ENCODE results near the gene TERT.
A peak's percentile ranks its signal among the peaks of the same experiment; 100 is the strongest.

Gene TERT

DNA sequence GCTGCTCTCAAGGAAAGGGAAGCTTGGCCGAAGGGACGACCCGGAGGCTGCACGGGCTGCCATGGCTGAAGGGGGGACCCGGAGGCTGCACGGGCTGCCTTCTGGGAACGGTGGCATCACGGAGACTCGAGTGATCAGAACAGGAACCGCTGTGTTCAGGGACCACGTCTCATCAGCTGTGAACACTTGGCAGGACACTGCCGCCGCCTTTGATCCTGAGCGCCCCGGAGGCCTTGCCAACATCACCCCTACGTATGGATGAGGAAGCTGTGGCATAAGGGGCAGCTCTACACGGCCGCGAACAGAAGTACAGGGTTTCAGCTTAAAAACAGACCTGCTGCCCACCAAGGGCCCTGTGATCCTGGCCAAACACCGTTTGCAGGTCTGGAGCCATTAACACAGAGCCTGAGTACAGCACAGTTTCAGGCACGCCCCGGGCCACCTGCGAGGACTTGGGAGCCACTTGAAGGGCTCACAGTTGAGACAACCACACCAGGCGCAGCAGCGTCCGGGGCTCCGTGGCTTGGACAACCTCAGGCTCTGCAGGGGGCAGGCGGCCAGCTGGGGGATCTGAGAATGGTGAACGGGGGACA lies 23.9 kb upstream of the TERT start:
- no peak for DNase-seq (ENCODE audit: low read depth)

DNA sequence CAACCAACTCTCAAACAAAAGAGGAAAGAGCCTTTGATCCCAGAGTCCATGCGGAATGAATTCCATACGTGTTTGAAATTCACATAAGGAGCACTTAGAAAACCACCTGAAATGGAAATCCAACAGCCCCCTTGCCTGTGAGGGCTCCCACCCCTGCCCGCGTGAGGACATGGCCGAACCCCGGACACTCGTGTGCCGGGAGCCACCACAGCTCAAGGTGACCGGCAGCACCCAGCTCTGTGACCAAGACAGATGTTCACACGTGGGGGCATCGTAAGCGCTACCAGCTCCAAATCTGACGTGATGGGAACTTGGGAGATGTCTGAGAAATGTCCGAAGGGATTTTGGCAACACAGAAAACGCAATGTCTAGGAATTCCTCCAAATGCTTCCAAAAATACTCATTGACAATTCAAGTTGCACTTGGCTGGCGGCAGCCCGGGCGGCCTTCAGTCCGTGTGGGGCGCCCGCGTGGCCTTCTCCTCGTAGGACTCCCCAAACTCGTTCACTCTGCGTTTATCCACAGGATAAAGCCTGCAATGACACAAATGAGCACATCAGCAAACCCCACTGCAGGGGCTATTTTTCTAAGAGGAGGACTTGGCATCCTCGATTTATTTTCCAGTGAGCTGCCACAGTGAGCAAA lies 23.2 kb upstream of the TERT start:
- DNase-seq (ENCODE audit: low read depth): no peak

DNA sequence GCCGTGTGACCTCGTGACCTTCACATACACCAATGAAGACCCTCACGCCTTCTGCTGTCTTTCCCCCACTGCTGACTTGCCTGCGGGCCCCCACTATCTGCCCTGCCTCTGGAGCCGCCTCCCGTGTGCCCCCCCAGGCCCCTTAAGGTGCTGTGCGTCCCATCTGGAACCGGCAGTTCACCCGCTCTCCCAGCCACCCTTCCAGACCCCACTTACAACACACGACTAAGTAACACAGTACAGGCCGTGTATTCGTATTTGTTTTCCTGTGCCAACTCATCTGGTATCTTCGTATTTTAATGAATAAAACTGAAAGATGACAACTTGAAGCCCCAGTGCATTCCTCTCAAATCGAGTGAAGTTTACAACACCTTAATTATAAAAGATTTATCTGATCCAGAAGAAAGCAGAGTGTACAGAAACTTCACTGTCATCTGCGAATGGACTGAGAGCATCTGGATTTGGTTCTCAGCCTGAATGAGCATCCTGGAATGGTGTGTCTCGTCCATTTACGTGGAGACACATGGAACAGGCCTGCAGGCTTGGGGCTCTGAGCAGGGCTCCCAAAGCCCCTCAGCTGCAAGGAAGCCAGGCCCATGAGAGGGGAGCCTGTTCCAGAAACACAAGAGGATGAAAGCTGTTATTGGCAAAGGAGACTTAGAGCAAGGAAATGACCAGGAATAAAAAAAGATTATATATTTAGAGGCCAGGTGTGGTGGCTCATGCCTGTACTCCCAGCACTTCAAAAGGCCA lies 21.9 kb upstream of the TERT start:
- DNase-seq (ENCODE audit: low read depth): no peak

DNA sequence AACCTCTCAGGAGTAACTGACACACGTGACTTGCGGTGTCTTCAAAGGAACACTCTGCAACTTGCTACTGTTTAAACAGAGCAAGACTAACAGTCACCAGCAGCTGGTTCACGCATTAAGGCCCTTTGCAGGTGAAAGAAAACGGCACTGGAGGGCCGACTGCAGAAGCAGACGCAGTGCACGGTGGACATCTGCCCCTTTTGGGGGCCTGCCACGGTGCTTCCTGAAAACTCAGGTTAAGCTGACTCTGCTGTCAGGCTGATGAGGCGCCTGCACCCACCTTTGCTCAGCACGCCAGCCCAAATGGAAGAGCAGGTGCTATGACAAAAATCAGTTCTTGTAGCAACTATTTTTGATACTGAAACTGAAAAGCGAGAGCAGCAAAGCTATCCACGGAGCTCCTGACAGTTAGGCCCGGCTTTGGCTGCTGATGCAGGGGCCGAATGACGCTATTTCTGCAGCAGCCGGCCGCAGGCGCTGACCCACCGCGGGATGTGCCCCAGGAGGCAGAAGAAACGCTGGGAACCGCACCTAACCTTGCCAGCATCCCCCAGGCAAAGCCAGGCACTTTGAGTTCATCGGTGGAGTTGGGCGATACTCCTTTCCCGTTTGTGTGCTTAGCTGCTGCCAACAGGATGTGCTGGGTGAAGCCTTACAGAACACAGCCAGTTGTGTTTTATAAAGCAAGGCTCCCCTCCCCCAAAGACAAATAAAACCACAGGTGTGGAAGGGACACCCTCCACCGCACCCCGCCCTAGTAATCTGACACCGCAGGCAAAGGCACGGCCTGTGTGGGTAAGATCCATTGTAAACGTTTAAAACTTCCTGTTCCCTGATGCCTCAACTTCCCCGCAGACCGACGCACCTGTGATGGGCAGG lies 21.1 kb upstream of the TERT start:
- DNase-seq (ENCODE audit: low read depth): peak; percentile 22

DNA sequence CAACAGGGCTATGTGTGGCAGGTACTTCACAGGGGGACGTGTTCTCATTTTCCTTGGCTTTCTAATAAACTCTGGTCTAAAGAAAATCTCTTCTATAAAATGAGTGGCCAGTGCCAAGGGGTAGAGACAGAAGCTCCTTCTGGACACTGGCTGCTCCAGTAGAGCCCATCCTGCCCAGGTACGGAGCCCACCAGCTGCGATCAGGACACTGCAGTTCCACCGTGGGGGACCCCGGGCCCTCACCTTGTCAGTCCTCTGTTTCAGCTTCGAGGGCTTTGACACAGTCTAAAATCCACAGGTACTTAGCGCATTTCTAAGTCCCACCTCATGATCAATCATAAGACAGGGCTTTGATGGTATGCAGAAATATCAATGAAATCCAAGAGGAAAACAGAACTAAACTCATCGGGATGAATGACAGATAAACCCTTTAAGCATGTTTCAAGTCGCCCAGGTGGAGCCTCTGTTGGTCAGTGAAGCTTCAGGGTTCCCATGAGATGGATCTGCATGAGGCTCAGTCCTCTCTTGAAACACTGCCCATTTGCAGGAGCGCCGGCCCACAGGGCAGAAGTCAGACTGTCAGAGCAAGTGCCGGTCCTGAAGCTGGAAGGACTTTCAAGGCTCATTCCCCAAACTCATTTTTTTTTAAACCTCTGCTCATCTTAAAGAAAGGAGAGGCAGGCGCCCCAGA lies 20.3 kb upstream of the TERT start:
- DNase-seq (ENCODE audit: low read depth): no peak

DNA sequence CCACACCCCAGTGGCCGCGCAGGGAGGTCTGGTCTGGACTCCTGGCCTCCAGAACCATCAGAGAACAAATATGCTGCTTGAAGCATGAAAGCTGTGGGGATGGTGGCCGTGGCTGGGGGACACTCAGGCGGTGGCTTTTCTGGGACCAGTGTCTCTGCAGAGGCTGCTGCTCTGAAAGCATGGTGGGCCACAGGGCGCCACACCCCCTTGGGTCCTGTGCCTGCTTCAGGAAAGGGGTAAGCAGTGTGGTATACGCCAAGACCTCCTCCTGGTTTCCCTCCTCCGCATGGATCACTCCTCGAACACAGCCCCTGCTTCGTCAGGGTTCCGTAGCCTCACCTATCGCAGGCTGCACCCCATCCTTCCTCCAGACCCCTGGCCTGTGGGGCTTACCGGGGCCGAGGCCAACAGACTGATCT lies 19.7 kb upstream of the TERT start:
- no peak for DNase-seq (ENCODE audit: low read depth)

DNA sequence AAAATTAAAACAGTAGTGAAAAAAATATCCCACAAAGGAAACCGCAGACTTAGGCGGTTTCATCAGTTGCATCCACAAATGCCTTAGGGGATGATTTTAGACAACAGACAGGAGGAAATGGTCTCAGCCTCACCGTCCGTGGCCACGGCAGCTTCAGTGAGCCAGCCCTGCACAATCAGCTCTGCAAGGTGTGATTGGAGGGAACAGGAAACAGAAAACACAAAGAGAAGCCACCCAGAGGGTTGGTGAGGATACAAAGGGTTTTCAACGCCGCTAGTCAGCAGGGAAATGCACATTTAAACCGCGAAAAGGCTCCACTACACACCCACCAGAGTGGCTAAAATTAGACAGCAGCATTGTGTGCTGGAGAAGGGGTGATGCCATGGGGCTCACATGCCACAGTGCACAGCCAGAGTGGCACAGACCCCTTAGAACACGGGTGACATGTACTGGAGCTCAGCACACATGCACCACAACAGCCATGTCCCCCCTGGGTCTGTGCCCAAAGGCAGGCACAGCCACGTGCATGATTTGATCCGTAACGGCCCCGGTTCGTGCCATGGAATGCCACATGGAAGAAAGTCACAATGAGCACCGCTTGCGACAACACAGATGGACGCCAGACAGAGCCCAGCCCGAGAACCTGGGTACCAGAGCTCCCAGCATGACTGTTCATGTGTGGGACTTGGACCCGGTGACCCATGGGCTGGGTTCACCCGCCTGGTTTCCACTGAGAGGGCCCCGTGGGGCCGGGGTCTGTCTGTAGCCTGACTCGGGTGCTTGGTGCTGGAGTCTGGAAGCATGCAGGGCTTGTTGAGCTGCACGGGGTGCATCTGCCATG lies 18.3 kb upstream of the TERT start:
- no peak for DNase-seq (ENCODE audit: low read depth)

DNA sequence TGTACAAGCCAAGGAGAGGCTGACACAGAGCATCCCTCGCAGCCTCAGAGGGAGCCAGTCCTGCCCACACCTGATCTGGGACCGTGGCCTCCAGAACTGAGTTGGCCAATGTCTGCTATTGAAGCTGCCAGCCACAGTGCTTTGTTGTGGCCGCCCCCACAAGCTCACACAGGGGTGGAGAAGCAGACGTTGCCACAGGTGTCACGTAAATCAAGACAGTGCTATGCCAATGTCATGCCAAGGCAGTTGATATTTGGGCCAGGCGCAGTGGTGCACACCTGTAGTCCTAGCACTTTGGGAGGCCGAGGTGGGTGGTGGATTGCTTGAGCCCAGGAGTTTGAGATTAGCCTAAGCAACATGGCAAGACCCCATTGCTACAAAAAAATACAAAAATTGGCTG lies 17.3 kb upstream of the TERT start:
- DNase-seq (ENCODE audit: low read depth): no peak

DNA sequence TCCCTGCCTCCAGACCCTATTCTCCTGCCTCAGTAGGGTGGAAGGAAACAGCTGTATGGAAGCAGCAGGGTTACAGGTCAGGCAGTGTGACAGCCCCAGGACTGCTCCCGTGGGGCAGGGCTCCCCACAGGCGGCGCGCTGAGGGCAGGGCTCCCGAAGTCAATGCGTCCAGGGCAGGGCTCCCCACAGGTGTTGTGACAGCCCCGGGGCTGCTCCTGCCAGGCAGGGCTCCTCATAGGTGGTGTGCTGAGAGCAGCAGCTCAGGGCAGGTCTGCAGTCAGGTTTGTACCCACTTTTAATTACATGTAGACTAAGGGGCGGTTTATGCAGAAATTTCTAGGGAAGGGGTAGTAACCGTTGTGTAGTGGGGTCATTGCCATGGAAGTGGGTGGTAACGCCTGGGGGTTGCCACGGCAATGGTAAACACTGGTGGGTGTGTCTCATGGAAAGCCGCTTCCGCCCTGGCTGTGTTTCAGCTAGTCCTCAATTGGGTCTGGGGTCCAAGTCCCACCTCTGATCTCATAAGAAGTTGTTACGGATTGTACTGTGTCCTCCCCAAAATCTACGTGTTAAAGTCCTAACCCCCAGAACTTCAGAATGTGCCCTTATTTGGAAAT lies 16.7 kb upstream of the TERT start:
- no peak for DNase-seq (ENCODE audit: low read depth)

DNA sequence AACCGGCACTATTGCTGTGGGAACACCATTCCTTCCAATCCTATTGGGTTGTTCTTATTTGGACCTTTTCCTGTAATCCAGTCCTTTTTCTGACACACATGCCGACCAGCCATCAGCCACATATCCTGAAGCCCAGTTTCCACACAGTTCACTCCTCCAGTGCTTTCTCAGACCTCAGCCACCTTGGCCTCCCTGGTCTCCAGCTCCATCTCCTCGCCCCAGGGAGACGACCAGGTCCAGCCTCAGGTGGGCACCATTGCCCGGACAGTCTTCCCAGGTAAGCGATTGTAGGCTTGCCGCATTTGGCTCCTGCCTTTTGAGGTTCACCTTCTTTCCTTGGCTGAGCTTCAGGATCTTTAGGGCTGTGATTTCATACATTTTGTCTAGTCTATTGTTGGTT lies 15.2 kb upstream of the TERT start:
- no peak for DNase-seq (ENCODE audit: low read depth)

DNA sequence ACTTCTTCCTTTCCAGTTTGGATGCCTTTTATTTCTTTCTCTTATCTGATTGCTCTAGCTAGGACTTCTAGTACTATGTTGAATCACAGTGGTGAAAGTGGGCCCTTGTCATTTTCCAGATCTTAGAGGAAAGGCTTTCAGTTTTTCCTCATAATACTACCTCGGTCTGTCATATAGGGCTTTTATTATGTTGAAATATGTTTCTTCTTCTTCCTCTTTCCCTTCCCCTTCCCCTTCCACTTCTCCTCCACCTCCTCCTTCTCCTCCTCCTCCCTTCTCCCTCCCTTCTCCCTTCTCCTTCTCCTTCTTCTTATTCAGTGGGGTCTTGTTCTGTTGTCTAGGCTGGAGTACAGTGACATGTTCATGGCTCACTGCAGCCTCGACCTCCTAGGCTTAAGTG lies 9.2 kb upstream of the TERT start:
- no peak for DNase-seq (ENCODE audit: low read depth)

DNA sequence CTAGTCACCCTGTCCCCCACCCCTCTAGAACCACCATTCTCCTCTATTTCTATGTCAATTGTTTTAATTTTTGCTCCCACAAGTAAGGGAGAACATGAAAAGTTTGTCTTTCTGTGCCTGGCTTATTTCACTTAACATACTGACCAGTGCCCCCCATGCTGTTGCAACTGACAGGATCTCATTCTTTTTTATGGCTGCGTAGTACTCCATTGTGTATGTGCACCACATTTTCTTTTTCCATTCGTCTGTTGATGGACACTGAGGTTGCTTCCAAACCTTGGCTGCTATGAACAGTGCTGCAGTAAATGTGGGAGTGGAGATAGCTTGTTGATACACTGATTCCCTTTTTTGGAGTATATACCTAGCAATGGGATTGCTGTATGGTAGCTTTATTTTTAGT lies 7.4 kb upstream of the TERT start:
- no peak for DNase-seq (ENCODE audit: low read depth)

DNA sequence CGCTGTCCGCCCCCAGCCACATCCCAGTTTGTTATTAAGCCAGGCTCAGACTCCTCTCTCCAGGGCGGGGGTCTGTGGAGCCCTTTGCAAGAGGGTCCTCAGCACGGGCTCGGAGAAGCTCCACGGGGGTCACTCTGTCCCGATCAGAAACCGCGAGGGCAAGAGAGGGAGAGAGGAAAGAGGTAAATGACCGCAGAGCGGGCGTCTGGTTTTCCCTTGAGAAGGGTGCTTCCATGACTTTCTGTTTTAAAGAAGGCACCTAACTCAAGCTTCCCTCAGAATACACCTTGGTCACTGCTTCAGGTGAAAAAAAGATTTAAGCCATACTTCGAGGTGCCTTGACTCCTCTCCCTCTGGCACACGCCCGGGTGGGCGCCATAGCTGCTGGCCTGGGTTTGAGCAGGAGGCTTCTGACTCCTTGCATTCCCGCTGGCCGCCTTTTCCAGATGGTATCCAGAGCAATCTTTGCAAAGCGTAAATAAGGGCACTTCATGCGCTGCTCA lies 5.8 kb upstream of the TERT start:
- no peak for DNase-seq (ENCODE audit: low read depth)

DNA sequence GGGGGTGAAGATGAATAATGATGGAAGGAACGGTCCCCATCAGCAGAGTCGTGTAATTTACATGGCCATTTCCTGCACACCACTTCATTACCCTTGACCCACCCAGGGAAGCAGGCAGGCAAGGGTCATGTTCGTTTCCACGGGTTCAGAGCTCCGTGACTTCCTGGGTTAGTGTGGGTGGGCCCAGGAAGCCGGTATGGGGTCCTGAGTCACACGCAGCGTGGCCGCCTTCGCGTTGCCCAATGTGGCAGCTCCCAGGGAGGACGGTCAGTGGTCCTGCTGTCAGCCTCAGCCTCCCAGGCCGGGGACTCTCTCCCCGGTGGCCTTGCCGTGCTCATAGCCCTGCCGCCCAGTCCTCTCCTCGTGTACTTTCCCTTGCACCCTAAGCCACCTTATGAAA lies 5.1 kb upstream of the TERT start:
- no peak for DNase-seq (ENCODE audit: low read depth)

DNA sequence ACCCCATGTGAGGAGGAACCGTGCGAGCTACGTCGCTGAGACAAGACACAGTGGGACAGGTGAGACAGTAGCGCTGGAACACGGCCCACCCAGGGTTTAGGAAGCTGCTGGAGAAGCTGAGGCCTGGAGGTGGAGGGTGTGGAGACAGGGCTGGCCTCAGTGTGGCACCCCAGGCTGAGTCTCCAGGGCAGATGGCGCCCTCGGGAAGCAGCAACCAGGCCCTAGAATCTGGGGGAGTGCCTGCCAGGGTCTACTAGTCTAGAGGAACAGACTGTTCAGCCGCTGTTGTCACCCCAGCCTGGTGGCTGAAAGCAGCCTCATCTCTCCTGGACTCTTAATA lies 4.6 kb upstream of the TERT start:
- no peak for DNase-seq (ENCODE audit: low read depth)

DNA sequence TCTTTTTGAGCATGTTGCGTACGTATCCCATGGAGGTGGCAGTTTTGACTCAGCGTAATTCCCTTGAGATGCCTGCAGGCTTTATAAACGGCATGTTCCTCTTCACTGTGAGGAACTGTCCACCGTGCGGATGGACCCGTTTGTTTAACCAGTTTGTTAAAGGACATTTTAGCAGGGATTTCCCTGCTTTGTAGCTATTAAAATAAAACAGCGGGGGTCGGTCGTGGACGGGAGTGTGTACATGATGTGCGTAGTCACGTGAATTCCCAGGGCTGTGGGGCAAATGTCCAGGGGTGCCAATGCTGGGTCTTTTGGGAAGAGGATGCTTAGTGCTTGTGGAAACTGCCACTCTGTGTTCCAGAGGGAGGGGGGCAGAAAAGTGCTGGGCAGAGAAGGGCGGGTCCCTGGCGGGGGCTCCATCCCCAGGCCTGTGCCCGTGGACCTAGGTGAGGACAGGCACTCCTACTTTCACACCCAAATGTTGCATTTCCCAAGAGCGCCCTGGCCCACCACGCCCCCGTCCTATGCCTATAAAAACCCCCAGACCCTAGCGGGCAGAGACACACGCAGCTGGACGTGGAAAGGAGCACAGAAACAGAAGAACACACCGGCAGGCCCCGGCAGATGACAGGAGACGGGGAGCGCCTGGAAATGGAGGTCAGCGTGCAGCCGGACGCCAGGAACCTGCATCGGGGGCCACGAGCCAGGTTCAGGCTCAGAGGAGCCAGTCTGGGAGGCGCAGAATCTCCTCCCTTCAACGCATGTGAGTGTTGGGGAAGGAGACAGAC lies 4.0 kb upstream of the TERT start:
- no peak for DNase-seq (ENCODE audit: low read depth)

DNA sequence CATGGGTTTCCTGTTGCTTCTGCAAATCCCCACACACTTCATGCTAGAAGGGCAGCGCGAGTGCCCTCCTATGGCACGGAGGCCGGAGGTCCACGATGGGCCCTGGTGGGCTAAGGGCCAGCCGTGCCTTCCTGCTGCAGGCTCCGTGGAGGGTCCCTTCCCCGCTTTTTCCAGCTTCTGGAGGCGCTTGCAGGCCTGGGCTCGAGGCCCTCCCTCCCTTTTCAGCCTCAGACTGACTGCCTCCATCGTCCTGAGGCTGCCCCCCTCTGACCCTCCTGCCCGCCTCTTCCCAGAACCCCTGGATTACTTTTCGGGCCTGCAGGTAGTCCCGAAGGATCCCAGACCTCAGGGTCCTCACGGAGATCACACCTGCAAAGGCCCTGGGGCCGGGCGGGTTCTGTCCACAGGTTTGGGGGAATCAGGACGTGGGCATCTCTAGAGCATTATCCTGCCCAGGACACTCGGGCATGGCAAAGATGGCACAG lies 3.2 kb upstream of the TERT start:
- DNase-seq (ENCODE audit: low read depth): no peak

DNA sequence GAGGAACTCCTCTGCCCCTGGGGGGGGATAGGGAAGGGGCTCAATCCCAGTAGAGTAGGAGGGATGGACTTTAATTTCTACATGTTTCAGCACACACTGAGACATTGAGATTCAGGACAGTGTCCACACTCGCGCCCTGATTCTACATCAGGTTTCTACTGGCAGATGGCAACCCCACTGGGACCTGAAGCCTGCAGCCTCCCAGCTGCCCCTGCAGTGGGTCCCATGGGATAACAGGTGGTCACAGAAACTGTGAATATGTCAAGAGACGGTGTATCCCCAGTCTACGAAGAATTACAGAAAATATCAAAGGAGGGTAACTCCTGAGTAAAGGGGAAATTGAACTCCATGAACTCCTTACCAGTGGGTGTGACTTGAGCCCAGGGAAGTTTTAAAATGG lies 2.4 kb upstream of the TERT start:
- DNase-seq (ENCODE audit: low read depth): no peak

DNA sequence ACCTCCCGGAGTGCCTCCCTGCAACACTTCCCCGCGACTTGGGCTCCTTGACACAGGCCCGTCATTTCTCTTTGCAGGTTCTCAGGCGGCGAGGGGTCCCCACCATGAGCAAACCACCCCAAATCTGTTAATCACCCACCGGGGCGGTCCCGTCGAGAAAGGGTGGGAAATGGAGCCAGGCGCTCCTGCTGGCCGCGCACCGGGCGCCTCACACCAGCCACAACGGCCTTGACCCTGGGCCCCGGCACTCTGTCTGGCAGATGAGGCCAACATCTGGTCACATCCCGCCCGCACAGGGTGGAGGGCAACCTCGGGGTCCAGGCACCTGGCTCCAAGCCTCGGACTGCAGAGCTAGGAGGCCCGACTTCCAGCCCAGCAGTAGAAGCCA lies 776 bp upstream of the TERT start:
- no peak for DNase-seq (ENCODE audit: low read depth)

All from activated T-helper 1 cell treated with Interleukin-2 at 50 U/mL for 16 hours (primary cell).